Kidney tubule cell (primary cell): ENCODE measurements around the gene PHKA2.
"Not testable (repeated sequence)": the region's sequence is repeated elsewhere in the genome, so short reads cannot be mapped to it uniquely, and the experiment has no call there.

ENCODE experiments used
- DNase-seq: peaks from one replicate; pipeline ENCODE4 v3.0.0-alpha.2; 2018; ENCODE audit warnings: low spot score

The PHKA2 gene

GRCh38 chrX:18983666-18984380, at the start of gene PHKA2:
Gene PHKA2 (minus strand): TSS chrX:18984114. CDS start chrX:18983932, 182 bp downstream.
- DNase-seq, result peak; percentile 53

- peak; percentile 2 for DNase-seq
These were observed 46.9 kb upstream of the PHKA2 start for GRCh38 chrX:19030805-19031204.

GRCh38 chrX:19028560-19028959, 44.6 kb upstream of the PHKA2 start:
- DNase-seq, result no peak

- DNase-seq, result no peak
These were observed 40.5 kb upstream of the PHKA2 start for GRCh38 chrX:19024366-19024765.

GRCh38 chrX:19019996-19020395, 36.1 kb upstream of the PHKA2 start:
- no peak for DNase-seq

- DNase-seq, result peak; percentile 33
These were observed 33.4 kb upstream of the PHKA2 start for GRCh38 chrX:19017271-19017670.

- peak; percentile 36 for DNase-seq
These were observed 32.7 kb upstream of the PHKA2 start for GRCh38 chrX:19016614-19017013.

GRCh38 chrX:19007868-19008267, 24.0 kb upstream of the PHKA2 start:
- DNase-seq, result no peak

- DNase-seq, result no peak
These were observed 23.1 kb upstream of the PHKA2 start for GRCh38 chrX:19007011-19007410.

- no peak for DNase-seq
These were observed 22.0 kb upstream of the PHKA2 start for GRCh38 chrX:19005909-19006308.

- DNase-seq, result no peak
These were observed 19.8 kb upstream of the PHKA2 start for GRCh38 chrX:19003756-19004155.

- no peak for DNase-seq
These were observed 14.7 kb upstream of the PHKA2 start for GRCh38 chrX:18998653-18999052.

- DNase-seq, result peak; percentile 20
These were observed 14.0 kb upstream of the PHKA2 start for GRCh38 chrX:18997916-18998315.

GRCh38 chrX:18996536-18996935, 12.6 kb upstream of the PHKA2 start:
- no peak for DNase-seq

- DNase-seq, result peak; percentile 51
These were observed 11.3 kb upstream of the PHKA2 start for GRCh38 chrX:18995221-18995620.

GRCh38 chrX:18994713-18995112, 10.8 kb upstream of the PHKA2 start:
- DNase-seq, result peak; percentile 10

- no peak for DNase-seq
These were observed 8.9 kb upstream of the PHKA2 start for GRCh38 chrX:18992829-18993228.

GRCh38 chrX:18985186-18985435, 1.2 kb upstream of the PHKA2 start:
- no peak for DNase-seq

- DNase-seq, result peak; percentile 82
These were observed 669 bp upstream of the PHKA2 start for GRCh38 chrX:18984381-18985185.

GRCh38 chrX:18981124-18981807, 2.6 kb downstream of the PHKA2 start:
- no peak for DNase-seq

- DNase-seq, result not testable (repeated sequence)
These were observed 3.7 kb downstream of the PHKA2 start for GRCh38 chrX:18980262-18980661.

GRCh38 chrX:18974993-18975392, 8.9 kb downstream of the PHKA2 start:
- DNase-seq, result no peak

- peak; percentile 25 for DNase-seq
These were observed 10.3 kb downstream of the PHKA2 start for GRCh38 chrX:18973527-18974192.
